IMR-90 (cell line): Measurements from ENCODE around the gene CLNK.

Experiments
- BHLHE40 ChIP-seq: fragments of 150-350 bp; IDR thresholded peaks from 2 replicates; pipeline ENCODE4 v1.6.1; 2016; ENCODE audit warnings: mild to moderate bottlenecking, low read depth, low read length
- FOS ChIP-seq: fragments of 150-350 bp; IDR thresholded peaks from 2 replicates; pipeline ENCODE4 v1.6.1; 2016; ENCODE audit warnings: low read depth, low read length
- MAFK ChIP-seq: IDR thresholded peaks from 2 replicates; pipeline ENCODE4 v1.6.1; 2012; ENCODE audit warnings: low read depth, low read length, improper control_type of control experiment
- MAZ ChIP-seq: IDR thresholded peaks from 2 replicates; pipeline ENCODE4 v1.6.1; 2012; ENCODE audit warnings: low read depth, mild to moderate bottlenecking, low read length, improper control_type of control experiment, moderate library complexity, borderline replicate concordance
- POLR2A ChIP-seq: IDR thresholded peaks from 2 replicates; pipeline ENCODE4 v1.6.1; 2012; ENCODE audit warnings: mild to moderate bottlenecking, low read depth, low read length
- RCOR1 ChIP-seq: IDR thresholded peaks from 2 replicates; pipeline ENCODE4 v1.6.1; 2012; ENCODE audit warnings: mild to moderate bottlenecking, low read length, improper control_type of control experiment; ENCODE audit not compliant: insufficient replicate concordance
- SMC3 ChIP-seq: fragments of 150-350 bp; IDR thresholded peaks from 2 replicates; pipeline ENCODE4 v1.6.1; 2016; ENCODE audit warnings: low read depth, mild to moderate bottlenecking, antibody characterized with exemption, low read length, moderate library complexity
- TF ChIP-seq, protein P1 (sequence below): conservative IDR thresholded peaks from 2 replicates; pipeline ENCODE4 v1.5.1; 2012; ENCODE audit warnings: mild to moderate bottlenecking, low read depth, low read length, improper control_type of control experiment
- TF ChIP-seq, protein P2 (sequence below): fragments of 150-350 bp; IDR thresholded peaks from 2 replicates; pipeline ENCODE4 v1.6.1; 2017; ENCODE audit warnings: mild to moderate bottlenecking, antibody characterized with exemption, low read length, low read depth

DNA sequence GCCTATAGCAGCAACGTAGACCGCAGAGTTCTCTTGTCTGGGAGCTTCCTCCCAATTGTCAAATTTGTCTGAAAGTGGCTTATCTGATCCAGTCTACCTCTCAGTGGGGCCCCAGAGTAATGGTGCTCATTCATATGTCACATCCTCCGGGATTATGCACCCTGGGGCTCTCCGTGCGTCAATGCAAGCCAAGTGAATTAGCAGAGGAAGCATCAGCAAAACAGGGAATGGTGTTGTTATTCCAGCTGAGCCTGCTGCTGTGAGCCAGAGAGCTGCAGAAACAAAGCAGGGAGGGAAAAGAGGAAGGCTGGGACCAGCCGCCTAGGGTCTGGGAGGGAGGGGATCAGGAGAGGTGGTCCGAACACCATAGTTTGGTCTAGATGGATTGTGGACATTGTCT lies 95.2 kb downstream of the CLNK start:
- TF ChIP-seq, protein P1, sequence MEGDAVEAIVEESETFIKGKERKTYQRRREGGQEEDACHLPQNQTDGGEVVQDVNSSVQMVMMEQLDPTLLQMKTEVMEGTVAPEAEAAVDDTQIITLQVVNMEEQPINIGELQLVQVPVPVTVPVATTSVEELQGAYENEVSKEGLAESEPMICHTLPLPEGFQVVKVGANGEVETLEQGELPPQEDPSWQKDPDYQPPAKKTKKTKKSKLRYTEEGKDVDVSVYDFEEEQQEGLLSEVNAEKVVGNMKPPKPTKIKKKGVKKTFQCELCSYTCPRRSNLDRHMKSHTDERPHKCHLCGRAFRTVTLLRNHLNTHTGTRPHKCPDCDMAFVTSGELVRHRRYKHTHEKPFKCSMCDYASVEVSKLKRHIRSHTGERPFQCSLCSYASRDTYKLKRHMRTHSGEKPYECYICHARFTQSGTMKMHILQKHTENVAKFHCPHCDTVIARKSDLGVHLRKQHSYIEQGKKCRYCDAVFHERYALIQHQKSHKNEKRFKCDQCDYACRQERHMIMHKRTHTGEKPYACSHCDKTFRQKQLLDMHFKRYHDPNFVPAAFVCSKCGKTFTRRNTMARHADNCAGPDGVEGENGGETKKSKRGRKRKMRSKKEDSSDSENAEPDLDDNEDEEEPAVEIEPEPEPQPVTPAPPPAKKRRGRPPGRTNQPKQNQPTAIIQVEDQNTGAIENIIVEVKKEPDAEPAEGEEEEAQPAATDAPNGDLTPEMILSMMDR: no peak
- TF ChIP-seq POLR2A: no peak
- no peak for TF ChIP-seq BHLHE40
- no peak for TF ChIP-seq SMC3
- TF ChIP-seq, protein P2, sequence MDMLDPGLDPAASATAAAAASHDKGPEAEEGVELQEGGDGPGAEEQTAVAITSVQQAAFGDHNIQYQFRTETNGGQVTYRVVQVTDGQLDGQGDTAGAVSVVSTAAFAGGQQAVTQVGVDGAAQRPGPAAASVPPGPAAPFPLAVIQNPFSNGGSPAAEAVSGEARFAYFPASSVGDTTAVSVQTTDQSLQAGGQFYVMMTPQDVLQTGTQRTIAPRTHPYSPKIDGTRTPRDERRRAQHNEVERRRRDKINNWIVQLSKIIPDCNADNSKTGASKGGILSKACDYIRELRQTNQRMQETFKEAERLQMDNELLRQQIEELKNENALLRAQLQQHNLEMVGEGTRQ: no peak
- TF ChIP-seq MAFK: no peak
- TF ChIP-seq MAZ: no peak
- TF ChIP-seq RCOR1: no peak
- TF ChIP-seq FOS: no peak
